ENCODE results near the gene DPY19L2.
"Not testable (repeated sequence)": the region's sequence is repeated elsewhere in the genome, so short reads cannot be mapped to it uniquely, and the experiment has no call there.

DPY19L2 gene

DNA sequence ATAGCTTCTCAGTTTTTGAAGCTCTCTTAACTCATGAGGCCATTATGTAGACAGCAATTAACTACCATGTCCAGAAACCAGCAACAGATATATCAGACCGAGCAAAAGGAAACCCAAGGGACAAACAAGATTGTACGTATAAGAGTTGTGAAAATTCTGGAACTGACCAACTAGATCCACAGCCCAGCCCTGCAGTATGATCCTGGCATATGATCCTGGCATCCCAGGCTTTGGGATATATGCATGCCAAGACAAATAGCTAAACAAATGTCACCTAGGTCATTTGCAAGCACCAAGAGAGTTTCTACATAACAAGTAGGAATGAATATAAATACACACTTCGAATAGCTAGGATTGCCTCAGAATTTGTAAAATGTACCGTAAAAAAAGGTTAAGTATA, 44.0 kb downstream of the DPY19L2 start:
- H3K4me1 ChIP-seq; H3K4me3 ChIP-seq; in situ Hi-C loops (cut with MboI; ENCODE audit: low sequenced_read_pairs); H3K27me3 ChIP-seq (ENCODE audit: low read depth); H3K36me3 ChIP-seq (replicated peaks); H3K9me3 ChIP-seq; DNase-seq (ENCODE audit: low spot score in 2 of 2): not testable (repeated sequence)

- H3K27me3 ChIP-seq (ENCODE audit: low read depth); H3K36me3 ChIP-seq (replicated peaks); DNase-seq (ENCODE audit: low spot score in 2 of 2); H3K4me3 ChIP-seq; in situ Hi-C loops (cut with MboI; ENCODE audit: low sequenced_read_pairs); H3K9me3 ChIP-seq; H3K4me1 ChIP-seq: not testable (repeated sequence)
Observed at GRCh38 chr12:63615544-63615943, 52.7 kb downstream of the DPY19L2 start.

DNA sequence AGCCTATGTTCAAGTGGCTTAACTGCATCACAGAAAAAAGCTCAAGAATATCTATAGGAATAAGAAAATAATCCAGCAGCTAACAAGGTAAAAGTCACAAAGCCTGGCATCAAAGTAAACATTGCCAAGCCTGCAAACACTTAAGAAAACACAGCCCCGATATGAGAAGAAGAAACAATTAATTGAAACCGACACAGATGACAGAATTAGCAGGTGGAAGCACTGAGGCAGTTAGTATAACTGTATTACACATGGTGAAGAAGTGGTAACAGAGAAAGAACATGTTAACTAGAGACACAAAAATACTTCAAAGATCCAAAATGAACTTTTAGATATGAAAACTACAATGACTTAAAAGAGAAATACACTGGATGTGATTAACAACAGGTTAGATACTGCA, 57.0 kb downstream of the DPY19L2 start:
- H3K4me3 ChIP-seq; H3K36me3 ChIP-seq (replicated peaks); DNase-seq (ENCODE audit: low spot score in 2 of 2); in situ Hi-C loops (cut with MboI; ENCODE audit: low sequenced_read_pairs); H3K27me3 ChIP-seq (ENCODE audit: low read depth); H3K9me3 ChIP-seq; H3K4me1 ChIP-seq: not testable (repeated sequence)

DNA sequence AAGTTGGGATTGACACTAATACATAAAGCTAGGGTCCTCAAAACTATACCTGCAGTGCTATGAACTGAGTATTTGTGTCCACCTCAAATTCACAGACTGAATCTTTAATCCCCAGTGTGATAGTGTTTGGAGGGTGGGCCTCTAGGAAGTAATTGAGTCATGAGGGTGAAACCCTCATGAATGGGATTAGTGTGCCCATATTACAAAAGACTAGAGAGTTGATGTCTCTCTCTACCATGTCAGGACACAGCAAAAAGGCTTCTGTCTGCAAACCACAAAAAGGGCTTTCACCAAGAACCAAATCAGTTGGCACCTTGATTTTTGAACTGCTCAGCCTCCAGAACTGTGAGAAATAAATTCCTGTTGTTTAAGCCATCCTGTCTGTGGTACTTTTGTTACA, 59.0 kb downstream of the DPY19L2 start:
- in situ Hi-C loops (cut with MboI; ENCODE audit: low sequenced_read_pairs); H3K27me3 ChIP-seq (ENCODE audit: low read depth); H3K4me1 ChIP-seq; H3K9me3 ChIP-seq; DNase-seq (ENCODE audit: low spot score in 2 of 2); H3K4me3 ChIP-seq; H3K36me3 ChIP-seq (replicated peaks): not testable (repeated sequence)

- in situ Hi-C loops (cut with MboI; ENCODE audit: low sequenced_read_pairs), result not testable (repeated sequence)
Observed at GRCh38 chr12:63604985-63605384, 63.3 kb downstream of the DPY19L2 start.

GRCh38 chr12:63594828-63595227, 73.5 kb downstream of the DPY19L2 start:
- H3K4me3 ChIP-seq; H3K27me3 ChIP-seq (ENCODE audit: low read depth); in situ Hi-C loops (cut with MboI; ENCODE audit: low sequenced_read_pairs); H3K36me3 ChIP-seq (replicated peaks); H3K4me1 ChIP-seq; DNase-seq (ENCODE audit: low spot score in 2 of 2); H3K9me3 ChIP-seq: not testable (repeated sequence)

More at GRCh38 chr12:63604985-63605384, 63.3 kb downstream of the DPY19L2 start:
- not testable (repeated sequence) for H3K4me1 ChIP-seq; H3K27me3 ChIP-seq (ENCODE audit: low read depth); H3K36me3 ChIP-seq (replicated peaks); H3K4me3 ChIP-seq; H3K9me3 ChIP-seq
- peak in 1 of 2 experiments; percentile 5 for DNase-seq (ENCODE audit: low spot score in 2 of 2)

- H3K4me3 ChIP-seq; H3K9me3 ChIP-seq; H3K36me3 ChIP-seq (replicated peaks); DNase-seq (ENCODE audit: low spot score in 2 of 2); H3K27me3 ChIP-seq (ENCODE audit: low read depth); in situ Hi-C loops (cut with MboI; ENCODE audit: low sequenced_read_pairs); H3K4me1 ChIP-seq: not testable (repeated sequence)
Observed at GRCh38 chr12:63584426-63584825, 83.9 kb downstream of the DPY19L2 start.

GRCh38 chr12:63583289-63583688, 85.0 kb downstream of the DPY19L2 start:
- H3K9me3 ChIP-seq; in situ Hi-C loops (cut with MboI; ENCODE audit: low sequenced_read_pairs): not testable (repeated sequence)

DNA sequence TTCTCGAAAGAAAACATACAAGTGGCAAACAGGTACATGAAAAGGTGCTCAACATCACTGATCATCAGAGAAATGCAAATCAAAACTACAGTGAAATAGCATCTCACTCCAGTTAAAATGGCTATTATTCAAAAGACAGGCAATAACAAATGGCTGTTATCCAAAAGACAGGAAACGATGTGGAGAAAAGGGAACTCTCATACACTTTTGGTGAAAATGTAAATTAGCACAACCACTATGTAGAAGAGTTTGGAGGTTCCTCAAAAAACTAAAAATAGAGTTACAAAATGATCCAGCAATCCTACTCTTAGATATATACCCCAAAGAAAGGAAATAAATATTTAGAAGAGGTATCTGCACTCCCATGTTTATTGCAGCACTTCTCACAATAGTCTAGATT, 90.7 kb downstream of the DPY19L2 start:
- DNase-seq (ENCODE audit: low spot score in 2 of 2); H3K4me3 ChIP-seq; H3K4me1 ChIP-seq; in situ Hi-C loops (cut with MboI; ENCODE audit: low sequenced_read_pairs); H3K36me3 ChIP-seq (replicated peaks); H3K9me3 ChIP-seq; H3K27me3 ChIP-seq (ENCODE audit: low read depth): not testable (repeated sequence)

More at GRCh38 chr12:63583289-63583688, 85.0 kb downstream of the DPY19L2 start:
- H3K27me3 ChIP-seq (ENCODE audit: low read depth); H3K36me3 ChIP-seq (replicated peaks); H3K4me1 ChIP-seq; H3K4me3 ChIP-seq; DNase-seq (ENCODE audit: low spot score in 2 of 2): not testable (repeated sequence)

DNA sequence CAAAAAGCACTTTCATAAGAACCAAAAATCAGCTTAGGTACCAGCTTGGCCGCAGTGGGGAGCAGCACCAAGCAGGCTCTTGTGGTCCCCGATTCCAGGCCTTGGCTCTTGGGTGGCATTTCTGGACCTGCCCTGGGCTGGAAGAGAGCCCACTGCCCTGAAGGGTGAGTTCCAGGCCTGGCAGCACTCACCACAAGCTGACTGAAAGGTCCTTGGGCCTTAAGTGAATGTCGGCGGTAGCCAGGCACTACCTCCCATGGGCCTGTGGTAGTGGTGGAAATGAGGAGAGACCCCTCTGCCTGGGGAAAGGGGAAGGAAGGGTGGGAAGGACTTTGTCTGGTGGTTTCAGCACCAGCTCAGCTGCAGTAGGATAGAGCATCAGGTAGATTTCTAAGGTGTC, 96.3 kb downstream of the DPY19L2 start:
- in situ Hi-C loops (cut with MboI; ENCODE audit: low sequenced_read_pairs); H3K4me1 ChIP-seq; DNase-seq (ENCODE audit: low spot score in 2 of 2); H3K36me3 ChIP-seq (replicated peaks); H3K4me3 ChIP-seq; H3K27me3 ChIP-seq (ENCODE audit: low read depth); H3K9me3 ChIP-seq: not testable (repeated sequence)

DNA sequence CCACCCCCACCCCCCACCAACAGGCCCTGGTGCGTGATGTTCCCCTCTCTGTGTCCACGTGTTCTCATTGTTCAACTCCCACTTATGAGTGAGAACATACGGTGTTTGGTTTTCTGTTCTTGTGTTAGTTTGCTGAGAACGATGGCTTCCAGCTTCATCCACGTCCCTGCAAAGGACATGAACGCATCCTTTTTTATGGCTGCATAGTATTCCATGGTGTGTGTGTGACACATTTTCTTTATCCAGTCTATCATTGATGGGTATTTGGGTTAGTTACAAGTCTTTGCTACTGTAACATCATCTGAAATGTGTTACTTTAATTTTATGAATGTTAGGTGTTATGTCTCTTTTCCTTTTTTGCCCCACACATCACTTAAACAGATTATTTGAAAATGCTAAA, 109.8 kb downstream of the DPY19L2 start:
- DNase-seq (ENCODE audit: low spot score in 2 of 2); H3K36me3 ChIP-seq (replicated peaks); H3K4me1 ChIP-seq; H3K27me3 ChIP-seq (ENCODE audit: low read depth); in situ Hi-C loops (cut with MboI; ENCODE audit: low sequenced_read_pairs); H3K9me3 ChIP-seq; H3K4me3 ChIP-seq: not testable (repeated sequence)

DNA sequence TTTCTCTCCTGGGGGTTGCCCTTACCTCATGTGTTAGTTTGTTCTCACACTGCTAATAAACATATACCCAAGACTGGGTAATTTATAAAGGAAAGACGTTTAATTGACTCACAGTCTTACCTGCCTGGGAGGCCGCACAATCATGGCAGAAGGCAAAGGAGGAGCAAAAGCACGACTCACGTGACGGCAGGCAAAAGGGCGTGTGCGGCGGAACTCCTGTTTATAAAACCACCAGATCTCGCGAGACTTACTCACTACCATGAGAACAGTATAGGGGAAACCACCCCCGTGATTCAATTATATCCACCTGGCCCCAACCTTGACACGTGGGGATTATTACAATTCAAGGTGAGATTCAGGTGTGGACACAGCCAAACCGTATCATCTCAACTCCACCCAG, 116.9 kb downstream of the DPY19L2 start:
- H3K9me3 ChIP-seq; H3K4me1 ChIP-seq; H3K27me3 ChIP-seq (ENCODE audit: low read depth); DNase-seq (ENCODE audit: low spot score in 2 of 2); H3K4me3 ChIP-seq; in situ Hi-C loops (cut with MboI; ENCODE audit: low sequenced_read_pairs); H3K36me3 ChIP-seq (replicated peaks): not testable (repeated sequence)

DNA sequence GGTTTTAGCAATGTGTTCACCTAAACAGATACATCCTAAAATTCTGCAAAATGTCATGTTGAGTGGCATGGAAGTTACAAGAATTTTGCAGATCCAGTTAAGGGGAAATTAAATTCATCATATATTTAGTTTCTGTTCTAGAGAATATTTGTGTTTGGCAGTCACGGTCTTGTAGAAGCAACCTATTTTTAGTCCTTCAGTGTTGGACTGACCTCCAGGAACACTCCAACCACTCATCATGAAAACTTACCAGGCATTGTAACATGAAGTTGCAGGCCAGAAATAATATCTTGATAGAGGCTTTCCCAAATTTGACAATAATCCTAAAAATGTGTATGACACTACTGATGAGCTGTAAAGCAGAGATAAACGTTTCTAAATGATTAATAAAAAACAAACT, 119.3 kb downstream of the DPY19L2 start:
- H3K27me3 ChIP-seq (ENCODE audit: low read depth); in situ Hi-C loops (cut with MboI; ENCODE audit: low sequenced_read_pairs); H3K36me3 ChIP-seq (replicated peaks); H3K4me3 ChIP-seq; H3K9me3 ChIP-seq; H3K4me1 ChIP-seq; DNase-seq (ENCODE audit: low spot score in 2 of 2): not testable (repeated sequence)

DNA sequence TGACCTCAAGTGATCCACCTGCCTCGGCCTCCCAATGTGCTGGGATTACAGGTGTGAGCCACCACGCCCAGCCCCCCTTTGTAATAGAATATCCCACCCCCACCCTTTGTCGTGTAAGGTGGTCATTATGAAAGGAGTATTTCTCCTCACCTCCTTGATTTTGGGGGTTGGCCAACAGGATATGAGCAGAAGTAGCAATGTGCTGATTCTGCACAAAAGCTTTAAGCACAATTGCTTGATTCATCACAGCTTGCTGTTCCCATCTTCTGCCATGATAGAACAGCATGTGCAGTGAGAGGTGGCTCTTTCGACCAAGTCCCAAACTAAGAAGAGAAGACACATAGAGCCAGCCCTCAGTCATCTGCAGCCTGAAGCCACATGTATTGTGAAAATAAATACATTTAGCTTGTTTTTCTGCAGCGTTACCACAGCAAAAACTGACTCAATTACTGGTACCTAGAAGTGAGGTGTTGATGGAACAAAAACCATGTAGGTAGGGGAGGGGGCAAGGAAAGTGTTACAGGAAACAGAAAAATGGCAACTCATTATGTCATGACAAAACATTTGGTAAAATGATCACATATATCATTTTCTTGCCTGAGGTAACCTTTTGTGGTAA, 122.9 kb downstream of the DPY19L2 start:
- H3K27me3 ChIP-seq (ENCODE audit: low read depth); H3K9me3 ChIP-seq; H3K36me3 ChIP-seq (replicated peaks); H3K4me1 ChIP-seq; in situ Hi-C loops (cut with MboI; ENCODE audit: low sequenced_read_pairs); DNase-seq (ENCODE audit: low spot score in 2 of 2); H3K4me3 ChIP-seq: not testable (repeated sequence)

DNA sequence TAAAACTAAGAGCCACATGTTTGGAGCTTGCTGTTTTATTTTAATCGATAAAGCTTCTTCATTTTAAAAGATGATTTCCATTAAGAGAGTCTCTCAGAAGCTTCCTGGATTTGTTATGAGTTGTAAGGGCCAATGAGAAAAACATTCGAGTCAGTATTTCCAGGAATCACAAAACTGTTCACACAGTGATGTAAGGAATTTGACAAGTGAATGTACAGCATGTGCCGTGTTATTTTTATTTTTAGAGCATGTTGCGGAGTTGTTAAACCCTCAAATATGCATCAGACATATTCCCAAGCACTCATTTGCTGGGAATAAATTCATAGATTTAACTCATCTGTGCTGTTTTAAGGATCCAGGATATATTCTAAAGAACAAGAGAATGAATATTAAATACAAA, 129.6 kb downstream of the DPY19L2 start:
- H3K4me1 ChIP-seq; H3K36me3 ChIP-seq (replicated peaks); DNase-seq (ENCODE audit: low spot score in 2 of 2); H3K27me3 ChIP-seq (ENCODE audit: low read depth); H3K4me3 ChIP-seq; in situ Hi-C loops (cut with MboI; ENCODE audit: low sequenced_read_pairs); H3K9me3 ChIP-seq: not testable (repeated sequence)
